Subcutaneous adipose tissue (tissue), 4 donors: ENCODE measurements around the gene FBN3. TPM values are rescaled to one million over a fixed set of nuclear protein-coding genes. Genes with fewer than 3 reads are reported as not detected.

ENCODE experiments used
- total RNA-seq, 4 donors: library from RNA; depleted of rRNA; stranded (reverse); fragments of >200 nt; gene quantifications; one replicate each; pipeline ENCODE4 v1.1.0, GENCODE V29; 2016
- TF ChIP-seq, protein P1 (sequence below): fragments of 450-650 bp; IDR thresholded peaks from one replicate; pipeline ENCODE4 v1.5.1; 2016; ENCODE audit warnings: low read depth, mild to moderate bottlenecking, control low read depth, antibody characterized with exemption, moderate library complexity

The FBN3 gene
- total RNA-seq, 4 donors from 2014 or later, result not detected

DNA sequence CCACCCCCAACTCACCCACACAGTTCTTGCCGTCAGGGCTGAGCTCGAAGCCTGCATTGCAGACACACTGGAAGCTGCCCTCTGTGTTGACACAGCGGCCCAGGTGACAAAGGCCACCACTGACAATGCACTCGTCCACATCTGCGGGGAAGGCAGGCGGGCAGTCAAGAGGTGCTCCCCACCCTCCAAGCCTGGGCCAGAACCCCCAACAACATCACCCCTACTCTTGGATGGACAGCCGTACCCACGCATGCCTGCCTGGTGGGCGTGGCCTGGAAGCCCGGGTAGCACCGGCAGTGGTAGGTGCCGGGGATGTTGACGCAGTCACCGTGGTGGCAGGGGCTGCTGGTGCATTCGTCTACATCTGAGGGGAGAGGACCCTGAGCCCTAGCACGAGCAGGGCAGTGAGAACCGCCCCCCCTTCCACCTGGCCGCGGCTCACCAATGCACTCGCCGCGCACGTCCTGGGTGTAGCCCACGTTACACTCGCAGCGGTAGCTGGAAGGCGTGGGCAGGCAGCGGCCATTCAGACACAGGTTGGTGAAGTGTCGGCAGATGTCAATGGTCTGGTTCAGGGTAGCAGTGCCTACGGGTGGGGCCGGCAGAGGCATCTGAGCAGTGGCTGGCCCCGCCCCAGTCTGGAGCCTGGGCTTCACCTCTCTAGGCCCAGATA lies 13.3 kb downstream of the FBN3 start:
- TF ChIP-seq, protein P1, sequence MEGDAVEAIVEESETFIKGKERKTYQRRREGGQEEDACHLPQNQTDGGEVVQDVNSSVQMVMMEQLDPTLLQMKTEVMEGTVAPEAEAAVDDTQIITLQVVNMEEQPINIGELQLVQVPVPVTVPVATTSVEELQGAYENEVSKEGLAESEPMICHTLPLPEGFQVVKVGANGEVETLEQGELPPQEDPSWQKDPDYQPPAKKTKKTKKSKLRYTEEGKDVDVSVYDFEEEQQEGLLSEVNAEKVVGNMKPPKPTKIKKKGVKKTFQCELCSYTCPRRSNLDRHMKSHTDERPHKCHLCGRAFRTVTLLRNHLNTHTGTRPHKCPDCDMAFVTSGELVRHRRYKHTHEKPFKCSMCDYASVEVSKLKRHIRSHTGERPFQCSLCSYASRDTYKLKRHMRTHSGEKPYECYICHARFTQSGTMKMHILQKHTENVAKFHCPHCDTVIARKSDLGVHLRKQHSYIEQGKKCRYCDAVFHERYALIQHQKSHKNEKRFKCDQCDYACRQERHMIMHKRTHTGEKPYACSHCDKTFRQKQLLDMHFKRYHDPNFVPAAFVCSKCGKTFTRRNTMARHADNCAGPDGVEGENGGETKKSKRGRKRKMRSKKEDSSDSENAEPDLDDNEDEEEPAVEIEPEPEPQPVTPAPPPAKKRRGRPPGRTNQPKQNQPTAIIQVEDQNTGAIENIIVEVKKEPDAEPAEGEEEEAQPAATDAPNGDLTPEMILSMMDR, result no peak

DNA sequence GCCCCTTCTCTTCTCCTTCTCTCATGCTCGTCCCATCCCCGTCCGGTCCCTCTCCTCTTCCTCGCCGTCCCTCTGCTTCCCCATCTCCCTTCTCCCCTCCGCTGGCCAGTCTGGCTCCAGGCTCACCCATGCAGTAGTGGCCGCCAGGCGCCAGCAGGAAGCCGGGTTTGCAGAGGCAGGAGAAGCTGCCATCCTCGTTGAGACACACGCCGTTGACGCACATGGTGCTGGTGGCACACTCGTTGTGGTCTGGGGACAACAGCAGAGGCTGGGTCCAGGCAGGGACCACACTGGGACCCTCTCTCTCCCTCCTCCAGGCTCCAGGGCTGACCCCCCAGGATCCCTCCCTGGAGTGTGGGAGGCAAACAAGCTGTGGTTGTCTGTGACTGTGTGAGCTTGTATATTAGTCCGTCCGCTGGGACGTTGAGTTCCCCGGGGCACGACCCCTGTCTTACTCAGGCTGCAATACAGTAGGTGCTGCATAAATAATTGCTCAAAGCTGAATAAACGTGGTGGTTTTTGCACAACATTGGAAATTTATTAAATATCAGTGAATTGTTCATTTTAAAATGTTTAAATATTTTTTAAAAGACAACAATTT lies 16.4 kb downstream of the FBN3 start:
- TF ChIP-seq, protein P1, result no peak

DNA sequence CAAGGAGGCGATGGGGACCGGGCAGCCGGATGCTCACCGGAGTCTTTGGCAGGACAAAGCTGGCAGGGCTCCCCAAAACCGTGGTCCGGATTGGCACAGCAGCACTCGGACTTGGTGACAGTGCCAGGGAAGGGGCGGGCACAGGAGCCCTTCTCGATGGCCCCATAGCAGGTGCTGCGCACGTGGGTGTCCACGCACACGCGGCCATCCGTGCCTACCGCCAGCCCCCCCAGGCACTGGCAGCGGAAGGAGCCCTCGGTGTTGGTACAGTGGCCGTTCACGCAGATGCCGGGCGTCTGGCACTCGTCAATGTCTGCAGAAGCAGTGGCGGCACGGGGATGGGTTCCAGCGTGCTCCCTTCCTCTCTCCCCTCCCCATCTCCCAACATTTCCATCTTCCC lies 17.9 kb downstream of the FBN3 start:
- TF ChIP-seq, protein P1, result no peak

DNA sequence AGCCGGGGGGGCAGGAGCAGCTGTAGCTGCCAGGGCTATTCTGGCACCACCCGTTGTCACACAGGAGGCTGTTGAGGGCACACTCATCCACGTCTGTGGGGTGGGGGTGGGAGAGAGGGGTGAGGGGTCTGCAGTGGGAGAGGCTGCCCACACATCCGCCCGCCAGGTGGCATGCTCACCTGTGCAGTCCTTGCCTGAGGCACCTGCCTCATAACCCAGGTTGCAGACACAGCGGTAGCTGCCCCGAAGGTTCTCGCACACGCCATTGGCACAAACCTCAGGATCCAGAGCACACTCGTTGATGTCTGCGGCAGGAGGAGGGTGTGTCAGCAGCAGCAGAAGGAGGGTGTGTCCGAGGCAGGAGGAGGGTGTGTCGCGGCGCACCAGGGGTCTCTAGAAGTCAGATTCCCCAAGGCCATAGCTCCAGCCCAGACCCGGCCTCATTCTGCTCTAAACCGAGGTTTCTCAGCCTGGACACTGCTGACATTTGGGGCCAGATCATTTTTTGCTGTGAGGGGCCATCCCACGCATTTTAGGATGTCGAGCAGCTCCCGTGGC lies 20.3 kb downstream of the FBN3 start:
- TF ChIP-seq, protein P1, result no peak

DNA sequence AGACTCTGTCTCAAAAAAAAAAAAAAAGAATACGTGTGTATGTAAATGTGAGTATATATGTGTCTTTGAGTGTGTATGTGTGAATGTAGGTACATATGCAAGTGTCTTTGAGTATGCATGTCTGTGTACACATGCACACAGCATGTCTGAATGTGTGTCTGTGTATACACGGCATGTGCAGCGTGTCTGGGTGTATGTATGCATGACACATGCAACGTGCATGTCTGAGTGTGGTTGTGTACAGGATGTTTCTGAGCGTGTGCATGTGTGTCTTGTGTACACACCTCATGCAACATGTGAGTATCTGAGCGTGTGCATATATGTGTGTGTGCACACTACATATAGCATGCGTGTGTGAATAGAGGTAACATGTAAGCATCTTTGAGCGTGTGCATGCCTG lies 20.8 kb downstream of the FBN3 start:
- TF ChIP-seq, protein P1, result no peak

DNA sequence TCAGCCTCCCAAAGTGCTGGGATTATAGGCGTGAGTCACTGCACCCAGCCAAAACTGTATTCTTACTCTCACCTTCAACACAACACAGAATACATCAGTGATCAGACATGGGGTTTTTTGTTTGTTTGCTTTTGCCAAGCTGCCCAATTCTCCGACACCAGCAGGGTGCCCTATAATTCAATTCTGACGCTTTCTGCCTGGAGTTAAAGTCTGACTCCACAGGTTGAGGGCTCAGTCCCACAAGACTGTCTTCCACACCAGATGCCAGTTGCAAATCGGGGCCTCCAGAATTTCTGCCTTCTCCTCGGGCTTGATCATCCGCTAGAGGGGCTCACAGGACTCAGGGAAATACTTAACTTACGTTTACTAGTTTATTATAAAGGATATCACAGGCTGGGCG lies 22.1 kb downstream of the FBN3 start:
- TF ChIP-seq, protein P1, result no peak

DNA sequence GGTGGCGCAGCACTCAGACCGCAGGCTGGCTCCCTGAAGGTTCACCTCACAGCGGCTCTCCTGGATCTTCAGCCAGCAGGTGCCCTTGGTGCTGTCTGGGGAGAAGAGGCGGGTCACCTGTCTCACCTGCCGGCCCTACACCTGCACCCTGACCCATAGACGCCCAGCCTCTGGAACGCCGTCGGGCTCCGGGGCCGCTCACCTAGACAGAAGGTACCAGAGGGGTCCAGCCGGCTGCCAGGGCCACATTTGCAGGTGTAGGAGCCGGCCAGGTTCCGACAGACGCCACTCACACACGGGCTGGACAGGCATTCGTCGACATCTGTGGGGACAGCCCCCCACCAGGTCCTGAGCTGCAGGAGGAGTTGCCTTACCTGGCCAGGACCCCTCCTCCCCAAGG lies 22.9 kb downstream of the FBN3 start:
- TF ChIP-seq, protein P1, result no peak
